GM12892 (cell line): Measurements from ENCODE around the gene IQCB1.

Source experiments
- POLR2AphosphoS5 ChIP-seq: IDR thresholded peaks from 2 replicates; pipeline ENCODE4 v1.6.1; 2011; ENCODE audit warnings: low read depth, low read length, control low read depth
- TAF1 ChIP-seq: IDR thresholded peaks from 2 replicates; pipeline ENCODE4 v1.6.1; 2011; ENCODE audit warnings: low read depth, mild to moderate bottlenecking, control low read depth, low read length, borderline replicate concordance

DNA sequence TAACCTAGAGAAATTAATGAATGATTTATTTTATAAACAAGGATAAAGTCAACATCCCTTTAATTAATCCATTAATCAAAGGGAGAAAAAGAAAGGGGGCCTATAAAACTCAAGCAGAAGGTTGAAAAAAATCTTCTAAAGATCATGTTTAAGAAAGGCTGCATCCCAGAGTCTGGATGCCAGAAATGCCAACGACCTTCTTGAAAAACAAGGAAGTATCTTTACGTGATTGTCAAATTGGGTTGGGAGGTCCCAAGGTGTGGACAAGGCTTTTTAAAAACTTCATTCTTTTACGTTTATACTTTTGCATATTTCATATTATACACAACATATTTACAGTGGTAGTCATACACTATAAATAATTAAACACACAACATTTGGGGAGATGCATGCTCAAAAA, 86.9 kb downstream of the IQCB1 start:
- no peak for TF ChIP-seq TAF1
- no peak for TF ChIP-seq POLR2AphosphoS5
